SK-N-SH treated with all-trans-retinoic acid at 6 μM for 48 hours (cell line): Measurements from ENCODE around the gene MEIKIN.

ENCODE experiments used
- ARNTL ChIP-seq: fragments of 450-650 bp; formaldehyde crosslinking; IDR thresholded peaks from 2 replicates; pipeline ENCODE4 v1.5.0; 2020; ENCODE audit warnings: low read depth, mild to moderate bottlenecking, moderate library complexity, borderline replicate concordance
- BACH2 ChIP-seq: fragments of 250-450 bp; sonication (Bioruptor Pico); IDR thresholded peaks from 2 replicates; pipeline ENCODE4 v1.9.0; 2021; ENCODE audit warnings: mild to moderate bottlenecking, borderline replicate concordance
- CREB5 ChIP-seq: fragments of 250-450 bp; sonication (Bioruptor Pico); IDR thresholded peaks from 2 replicates; pipeline ENCODE4 v1.5.1; 2020; ENCODE audit warnings: low read depth, mild to moderate bottlenecking, moderate library complexity
- GLIS3 ChIP-seq: fragments of 250-450 bp; sonication (Bioruptor Pico); IDR thresholded peaks from 2 replicates; pipeline ENCODE4 v1.5.0; 2020; ENCODE audit warnings: mild to moderate bottlenecking, moderate library complexity
- PATZ1 ChIP-seq: fragments of 250-450 bp; sonication (Bioruptor Pico); IDR thresholded peaks from 2 replicates; pipeline ENCODE4 v1.8.0; 2020; ENCODE audit warnings: mild to moderate bottlenecking, moderate library complexity, borderline replicate concordance
- ZC3H10 ChIP-seq: fragments of 250-450 bp; sonication (Bioruptor Pico); IDR thresholded peaks from 2 replicates; pipeline ENCODE4 v1.5.1; 2021; ENCODE audit warnings: mild to moderate bottlenecking, moderate library complexity
- ZFP30 ChIP-seq: fragments of 450-650 bp; formaldehyde crosslinking; IDR thresholded peaks from 2 replicates; pipeline ENCODE4 v1.5.0; 2022; ENCODE audit warnings: mild to moderate bottlenecking, moderate library complexity
- ZNF565 ChIP-seq: fragments of 450-650 bp; formaldehyde crosslinking; conservative IDR thresholded peaks from 2 replicates; pipeline ENCODE4 v1.5.0; 2020; ENCODE audit warnings: low read depth, mild to moderate bottlenecking, moderate library complexity

- TF ChIP-seq CREB5 (CRISPR knock-in tag) (no peak), GLIS3 (CRISPR knock-in tag) (no peak), ZNF565 (no peak), ZC3H10 (no peak), ZFP30 (CRISPR knock-in tag) (no peak), BACH2 (CRISPR knock-in tag) (no peak), PATZ1 (CRISPR knock-in tag) (no peak), ARNTL (no peak)
Measured at GRCh38 chr5:131883984-131884383, 61.5 kb downstream of the MEIKIN start.
